Measurements from ENCODE around the gene QRSL1.

DNA sequence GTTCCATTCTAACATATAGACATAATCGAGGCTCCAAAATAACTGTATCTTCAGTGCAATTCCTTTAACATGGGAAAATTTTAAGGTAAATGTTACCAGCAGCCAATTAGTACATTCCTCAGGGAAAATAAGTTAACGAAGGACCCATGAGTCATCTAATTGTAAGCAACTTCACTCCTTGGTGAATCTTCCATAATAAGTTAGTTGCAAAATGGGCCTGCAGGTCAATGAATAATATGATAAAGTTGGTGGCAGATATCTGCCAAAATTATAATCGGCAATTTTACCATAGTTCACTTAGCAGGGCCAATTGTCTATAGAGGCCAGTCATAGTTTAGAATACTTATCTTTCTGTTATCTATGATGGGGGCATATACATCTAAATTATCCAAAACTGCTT is 42.3 kb downstream of the QRSL1 start:
- TF ChIP-seq, protein P1, sequence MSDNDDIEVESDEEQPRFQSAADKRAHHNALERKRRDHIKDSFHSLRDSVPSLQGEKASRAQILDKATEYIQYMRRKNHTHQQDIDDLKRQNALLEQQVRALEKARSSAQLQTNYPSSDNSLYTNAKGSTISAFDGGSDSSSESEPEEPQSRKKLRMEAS (IDR thresholded peaks at IDR 0.05; ENCODE audit: low read depth, low read length), result no peak
- TF ChIP-seq, protein P2, sequence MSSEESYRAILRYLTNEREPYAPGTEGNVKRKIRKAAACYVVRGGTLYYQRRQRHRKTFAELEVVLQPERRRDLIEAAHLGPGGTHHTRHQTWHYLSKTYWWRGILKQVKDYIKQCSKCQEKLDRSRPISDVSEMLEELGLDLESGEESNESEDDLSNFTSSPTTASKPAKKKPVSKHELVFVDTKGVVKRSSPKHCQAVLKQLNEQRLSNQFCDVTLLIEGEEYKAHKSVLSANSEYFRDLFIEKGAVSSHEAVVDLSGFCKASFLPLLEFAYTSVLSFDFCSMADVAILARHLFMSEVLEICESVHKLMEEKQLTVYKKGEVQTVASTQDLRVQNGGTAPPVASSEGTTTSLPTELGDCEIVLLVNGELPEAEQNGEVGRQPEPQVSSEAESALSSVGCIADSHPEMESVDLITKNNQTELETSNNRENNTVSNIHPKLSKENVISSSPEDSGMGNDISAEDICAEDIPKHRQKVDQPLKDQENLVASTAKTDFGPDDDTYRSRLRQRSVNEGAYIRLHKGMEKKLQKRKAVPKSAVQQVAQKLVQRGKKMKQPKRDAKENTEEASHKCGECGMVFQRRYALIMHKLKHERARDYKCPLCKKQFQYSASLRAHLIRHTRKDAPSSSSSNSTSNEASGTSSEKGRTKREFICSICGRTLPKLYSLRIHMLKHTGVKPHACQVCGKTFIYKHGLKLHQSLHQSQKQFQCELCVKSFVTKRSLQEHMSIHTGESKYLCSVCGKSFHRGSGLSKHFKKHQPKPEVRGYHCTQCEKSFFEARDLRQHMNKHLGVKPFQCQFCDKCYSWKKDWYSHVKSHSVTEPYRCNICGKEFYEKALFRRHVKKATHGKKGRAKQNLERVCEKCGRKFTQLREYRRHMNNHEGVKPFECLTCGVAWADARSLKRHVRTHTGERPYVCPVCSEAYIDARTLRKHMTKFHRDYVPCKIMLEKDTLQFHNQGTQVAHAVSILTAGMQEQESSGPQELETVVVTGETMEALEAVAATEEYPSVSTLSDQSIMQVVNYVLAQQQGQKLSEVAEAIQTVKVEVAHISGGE (CRISPR knock-in tag; IDR thresholded peaks at IDR 0.05), result no peak
- TF ChIP-seq, protein P3, sequence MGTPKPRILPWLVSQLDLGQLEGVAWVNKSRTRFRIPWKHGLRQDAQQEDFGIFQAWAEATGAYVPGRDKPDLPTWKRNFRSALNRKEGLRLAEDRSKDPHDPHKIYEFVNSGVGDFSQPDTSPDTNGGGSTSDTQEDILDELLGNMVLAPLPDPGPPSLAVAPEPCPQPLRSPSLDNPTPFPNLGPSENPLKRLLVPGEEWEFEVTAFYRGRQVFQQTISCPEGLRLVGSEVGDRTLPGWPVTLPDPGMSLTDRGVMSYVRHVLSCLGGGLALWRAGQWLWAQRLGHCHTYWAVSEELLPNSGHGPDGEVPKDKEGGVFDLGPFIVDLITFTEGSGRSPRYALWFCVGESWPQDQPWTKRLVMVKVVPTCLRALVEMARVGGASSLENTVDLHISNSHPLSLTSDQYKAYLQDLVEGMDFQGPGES (IDR thresholded peaks at IDR 0.05), result no peak
- TF ChIP-seq POLR2AphosphoS5 (IDR thresholded peaks at IDR 0.05; ENCODE audit: low read length), result no peak

Measured in GM12878 (cell line).